Colon (tissue), 2 donors: ENCODE results near the gene NFKB1.
"Not testable (repeated sequence)": the region's sequence is repeated elsewhere in the genome, so short reads cannot be mapped to it uniquely, and the experiment has no call there.

Source experiments
- FAIRE-seq: peaks from 2 replicates; lab custom pipeline; 2012; peaks lifted over from hg19 to GRCh38; lab: Jason Lieb, UNC
- donor health status: control.
- donor health status: control.

The NFKB1 gene

GRCh38 chr4:102565696-102566095, 64.5 kb downstream of the NFKB1 start:
- FAIRE-seq: no peak

DNA sequence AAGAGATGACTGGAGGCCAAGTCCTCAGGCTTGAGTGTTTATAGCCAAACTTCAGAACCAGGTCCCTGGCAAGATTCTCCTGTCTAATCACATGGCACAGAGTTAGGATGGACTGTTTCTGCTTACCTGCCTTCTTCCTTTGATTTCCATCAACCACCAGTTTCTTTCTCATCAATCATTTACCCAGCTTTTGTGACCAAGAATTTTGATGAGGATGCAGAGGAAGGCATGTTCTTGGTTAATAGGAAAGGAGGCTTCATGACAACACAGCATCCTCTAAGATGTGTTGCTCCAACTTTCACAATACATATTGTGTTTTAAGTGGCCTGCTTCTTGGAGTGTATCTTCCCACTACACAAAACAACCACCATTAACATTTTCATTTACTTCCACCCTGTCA, 65.3 kb downstream of the NFKB1 start:
- FAIRE-seq: no peak

- no peak for FAIRE-seq
These were observed 66.3 kb downstream of the NFKB1 start for GRCh38 chr4:102567427-102567826.

- no peak for FAIRE-seq
These were observed 68.0 kb downstream of the NFKB1 start for GRCh38 chr4:102569200-102569599.

GRCh38 chr4:102570211-102570610, 69.1 kb downstream of the NFKB1 start:
- FAIRE-seq: not testable (repeated sequence)

GRCh38 chr4:102572452-102572851, 71.3 kb downstream of the NFKB1 start:
- FAIRE-seq: no peak

DNA sequence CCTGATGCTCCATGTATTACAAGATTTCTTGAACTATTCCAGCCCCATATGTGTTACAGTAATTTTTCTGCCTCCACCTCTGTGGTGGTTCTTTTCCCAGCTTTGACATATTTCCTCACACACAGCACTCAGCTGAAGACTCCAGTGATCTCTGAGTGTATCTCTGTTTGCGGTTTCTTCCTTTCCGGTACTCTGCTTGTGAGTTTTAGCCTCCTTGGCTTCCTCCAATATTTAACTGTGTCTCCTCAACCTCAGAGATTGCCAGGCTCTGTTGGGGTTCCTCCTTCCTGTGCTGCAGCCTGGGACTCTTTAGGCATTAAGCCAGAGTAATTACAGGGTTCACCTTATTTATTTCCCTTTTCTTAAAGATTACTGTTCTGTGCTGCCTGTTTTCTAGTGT, 73.2 kb downstream of the NFKB1 start:
- FAIRE-seq: no peak

DNA sequence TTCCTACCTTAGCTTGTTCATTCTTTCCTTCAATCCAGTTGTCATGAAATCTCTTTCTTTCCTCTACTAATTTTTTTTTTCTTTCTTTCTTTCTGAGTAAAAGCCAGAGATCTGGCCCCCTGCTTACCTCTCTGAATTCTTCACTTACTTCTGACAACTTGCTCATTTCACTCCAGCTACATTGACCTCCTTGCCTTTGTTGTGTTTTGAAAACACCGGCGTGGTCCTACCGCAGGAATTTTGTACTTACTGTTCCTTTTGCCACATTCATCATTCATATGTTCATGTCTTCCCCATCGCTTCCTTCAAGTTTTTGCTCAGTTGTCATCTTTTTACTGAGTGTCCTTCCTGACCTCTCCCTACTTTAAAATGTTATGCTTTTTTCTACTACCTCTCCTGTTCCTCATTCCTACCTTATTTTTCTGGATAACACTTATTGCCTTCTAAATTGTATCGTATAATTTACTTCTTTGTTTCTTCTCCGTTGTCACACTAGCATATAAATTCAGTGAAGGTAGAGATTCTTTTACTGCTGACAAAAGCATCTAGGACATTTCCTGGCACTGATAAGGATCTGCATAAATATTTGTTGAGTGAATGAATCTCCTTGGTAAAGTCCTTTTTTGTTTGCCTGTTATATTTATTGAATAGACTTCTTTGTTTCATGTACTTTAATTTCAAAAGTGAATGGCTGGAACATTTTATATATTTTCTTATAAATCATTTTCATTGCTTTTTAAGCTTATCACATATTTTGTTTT, 74.4 kb downstream of the NFKB1 start:
- FAIRE-seq: no peak

- no peak for FAIRE-seq
These were observed 77.1 kb downstream of the NFKB1 start for GRCh38 chr4:102578270-102578669.

- no peak for FAIRE-seq
These were observed 77.7 kb downstream of the NFKB1 start for GRCh38 chr4:102578819-102579218.

DNA sequence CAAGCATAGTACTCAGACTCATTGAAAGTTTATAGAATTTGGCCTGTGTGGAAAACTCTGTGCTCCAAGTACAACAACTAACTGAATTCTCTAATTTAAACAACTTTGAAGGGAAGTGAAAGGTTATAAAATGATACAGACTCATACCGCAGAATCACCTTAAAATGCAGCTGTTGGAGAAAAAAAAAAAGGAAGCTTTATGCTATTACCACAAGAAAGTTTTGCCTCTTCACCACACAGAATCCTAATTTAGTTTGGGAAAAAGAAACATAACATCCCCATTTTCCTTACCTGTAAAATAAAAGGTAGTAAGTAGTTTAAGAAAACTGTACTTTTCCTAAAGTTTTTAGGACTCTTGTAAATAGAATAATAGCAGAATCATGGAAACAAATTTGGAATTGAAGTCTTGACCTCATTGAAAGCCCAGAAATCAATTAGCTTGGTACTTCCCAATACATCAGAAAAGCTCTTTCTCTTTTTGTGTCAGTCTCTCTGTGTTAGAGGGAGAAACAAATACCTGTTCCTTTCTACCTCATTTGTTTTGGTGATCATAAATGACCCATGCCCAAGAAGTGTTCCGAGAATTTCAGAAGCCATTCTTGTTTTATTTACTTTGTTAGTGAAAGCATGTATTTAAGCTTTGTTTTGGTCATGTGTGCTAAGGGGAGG, 78.8 kb downstream of the NFKB1 start:
- no peak for FAIRE-seq

DNA sequence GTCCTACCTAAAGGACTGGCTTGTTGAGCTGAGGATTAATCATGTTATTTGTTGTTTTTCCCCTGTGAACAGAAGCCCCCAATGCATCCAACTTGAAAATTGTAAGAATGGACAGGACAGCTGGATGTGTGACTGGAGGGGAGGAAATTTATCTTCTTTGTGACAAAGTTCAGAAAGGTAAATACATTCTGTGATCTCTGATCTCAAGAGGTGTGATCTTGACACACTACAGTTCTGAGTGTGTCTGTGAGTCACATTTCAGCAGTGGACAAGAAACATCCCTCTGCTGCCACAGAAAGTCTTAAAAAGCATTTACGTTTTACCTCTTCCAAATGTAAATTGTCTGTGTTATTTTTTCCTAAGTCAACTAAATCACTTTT, 79.3 kb downstream of the NFKB1 start:
- FAIRE-seq: no peak

- no peak for FAIRE-seq
These were observed 82.9 kb downstream of the NFKB1 start for GRCh38 chr4:102584091-102584490.

GRCh38 chr4:102585329-102585728, 84.2 kb downstream of the NFKB1 start:
- FAIRE-seq: no peak

GRCh38 chr4:102586002-102586643, 85.0 kb downstream of the NFKB1 start:
- FAIRE-seq: no peak

- FAIRE-seq: no peak
These were observed 85.5 kb downstream of the NFKB1 start for GRCh38 chr4:102586644-102587021.

- no peak for FAIRE-seq
These were observed 88.6 kb downstream of the NFKB1 start for GRCh38 chr4:102589743-102590142.

GRCh38 chr4:102592256-102592655, 91.1 kb downstream of the NFKB1 start:
- FAIRE-seq: no peak

GRCh38 chr4:102593147-102593546, 92.0 kb downstream of the NFKB1 start:
- no peak for FAIRE-seq

GRCh38 chr4:102594000-102594399, 92.8 kb downstream of the NFKB1 start:
- no peak for FAIRE-seq

GRCh38 chr4:102596532-102596931, 95.4 kb downstream of the NFKB1 start:
- FAIRE-seq: no peak

DNA sequence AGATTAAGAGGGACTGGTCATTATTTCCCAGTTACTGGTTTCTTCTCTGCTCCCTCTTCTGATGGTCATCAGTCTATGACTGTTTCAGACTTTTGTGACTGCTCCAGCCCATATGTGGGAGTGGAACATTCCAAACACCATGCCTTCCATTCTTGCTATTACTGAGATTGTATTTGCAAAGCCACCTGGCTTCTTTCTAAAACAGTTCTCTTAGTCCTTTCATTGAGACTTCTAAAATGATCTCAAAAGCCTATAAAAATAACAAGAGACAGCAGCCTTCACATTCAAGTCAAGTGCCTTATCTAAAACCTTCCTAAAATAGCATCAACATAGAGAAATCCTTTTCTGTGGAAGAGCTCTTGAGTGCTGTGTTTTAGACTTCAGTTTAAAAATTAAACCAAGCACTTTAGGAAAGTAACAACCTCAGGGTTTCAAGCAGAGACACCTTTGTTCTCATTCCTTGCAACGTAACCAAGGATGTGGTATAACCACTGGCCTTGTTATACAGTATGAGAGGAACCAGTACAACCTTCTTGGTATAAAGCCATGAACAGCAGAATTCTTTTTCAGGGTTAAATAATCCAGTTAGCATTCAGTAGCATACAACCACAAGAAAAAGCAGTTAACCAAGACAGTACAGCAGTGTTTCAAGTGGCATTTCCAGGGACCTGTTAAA, 97.1 kb downstream of the NFKB1 start:
- FAIRE-seq: no peak
